Activated CD8-positive, alpha-beta memory T cell treated with anti-CD3 and anti-CD28 coated beads, Interleukin-2, amount 50 U/mL, for 4 hours (primary cell): ENCODE measurements around the gene CAVIN2.

ENCODE experiments used
- DNase-seq: peaks from one replicate; pipeline ENCODE4 v3.0.0-alpha.2; 2020

The CAVIN2 gene

GRCh38 chr2:191836853-191837769, 9.8 kb downstream of the CAVIN2 start:
- DNase-seq = no peak

DNA sequence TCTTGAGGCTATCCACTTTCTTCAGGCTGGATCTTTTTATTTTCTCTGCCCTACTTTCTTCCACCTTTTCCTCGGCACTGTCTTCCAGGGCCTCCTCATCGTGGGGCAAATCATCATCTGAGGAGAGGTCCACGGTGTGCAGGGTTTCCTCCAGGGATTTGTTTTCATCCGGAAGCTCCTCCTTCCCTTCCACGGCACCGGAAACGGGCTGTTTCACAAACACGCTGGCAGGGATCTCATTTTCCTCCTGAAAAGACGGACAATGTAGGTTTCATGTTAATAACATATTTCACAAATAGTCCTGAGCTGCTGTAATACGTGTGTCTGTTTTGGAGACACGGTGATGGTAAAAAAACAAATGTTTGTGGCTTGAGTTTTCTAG, 10.4 kb downstream of the CAVIN2 start:
- no peak for DNase-seq

DNA sequence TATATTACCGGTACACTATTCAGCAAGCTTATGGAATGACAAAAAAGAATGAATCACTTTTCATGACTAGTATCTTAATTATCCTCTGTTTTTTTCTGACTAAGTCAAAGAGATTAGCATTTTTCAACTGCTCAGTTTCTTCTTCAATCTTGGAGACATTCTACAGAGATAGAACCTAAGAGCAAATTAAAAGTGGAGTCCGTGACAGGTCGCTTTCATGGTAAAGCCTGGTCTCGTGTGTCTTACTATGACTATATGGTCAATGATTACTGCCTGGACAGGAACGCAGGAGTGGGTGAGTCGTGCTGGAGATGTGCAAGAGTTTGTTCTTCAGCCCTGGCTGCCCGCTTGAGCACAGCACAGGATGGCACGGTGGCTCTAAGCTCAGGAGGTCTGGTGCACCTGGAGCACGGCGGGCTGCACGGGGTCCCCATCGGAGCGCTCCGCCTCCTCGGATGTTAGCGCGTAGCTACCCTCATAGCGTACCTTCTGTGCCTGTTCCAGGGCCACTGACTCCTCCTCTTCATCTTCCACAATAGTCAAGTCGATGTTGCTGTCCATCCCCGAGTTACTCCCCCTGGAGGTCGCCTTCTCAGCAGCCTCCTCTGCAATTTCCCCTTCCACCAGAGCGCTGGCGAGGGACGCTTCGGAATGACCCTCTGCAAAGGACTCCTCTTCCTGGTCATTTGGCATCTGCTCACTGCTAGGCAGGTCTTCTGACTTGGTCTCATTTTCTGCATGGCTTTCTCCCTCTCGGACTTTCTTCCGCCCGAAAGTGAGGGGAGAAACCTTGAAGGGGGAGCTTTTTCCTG, 11.1 kb downstream of the CAVIN2 start:
- DNase-seq = no peak

DNA sequence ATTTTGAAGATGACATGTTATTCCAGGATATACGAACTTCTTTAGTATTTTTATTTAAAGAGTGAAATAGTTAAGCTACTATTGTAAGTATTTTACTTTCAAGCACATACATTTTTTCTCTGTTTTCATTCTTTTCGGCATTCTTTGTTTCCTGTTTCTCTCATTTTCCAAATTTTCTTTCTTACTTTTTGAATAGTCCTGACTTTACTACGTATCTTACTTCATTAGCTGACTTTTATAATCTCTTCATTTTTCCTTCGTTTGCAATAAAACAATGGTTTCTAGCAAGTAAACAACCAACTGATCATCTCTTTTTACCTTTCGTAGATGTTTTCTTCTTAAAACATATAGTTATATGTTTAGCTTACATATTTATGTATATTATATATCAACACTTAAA, 11.8 kb downstream of the CAVIN2 start:
- no peak for DNase-seq

- no peak for DNase-seq
Observed at GRCh38 chr2:191833356-191833755, 13.5 kb downstream of the CAVIN2 start.

DNA sequence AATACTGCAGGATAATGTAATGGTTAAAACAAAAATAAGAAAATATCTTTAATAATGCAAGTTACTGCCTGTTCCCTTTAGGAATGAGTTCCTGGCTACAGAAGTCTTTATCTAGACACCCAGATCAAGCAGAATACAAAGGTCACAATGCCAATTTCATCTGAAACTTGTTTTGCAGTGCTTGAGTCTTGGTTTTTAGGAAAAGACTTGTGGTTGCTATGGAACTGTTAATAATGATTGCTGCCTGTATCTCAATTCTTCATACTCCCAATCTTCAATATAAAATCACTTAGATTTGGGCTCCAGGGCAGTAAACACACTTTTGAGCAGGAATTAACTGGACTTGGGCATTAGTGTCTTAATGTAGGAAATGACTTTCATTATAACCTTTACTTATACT, 14.2 kb downstream of the CAVIN2 start:
- DNase-seq = no peak

DNA sequence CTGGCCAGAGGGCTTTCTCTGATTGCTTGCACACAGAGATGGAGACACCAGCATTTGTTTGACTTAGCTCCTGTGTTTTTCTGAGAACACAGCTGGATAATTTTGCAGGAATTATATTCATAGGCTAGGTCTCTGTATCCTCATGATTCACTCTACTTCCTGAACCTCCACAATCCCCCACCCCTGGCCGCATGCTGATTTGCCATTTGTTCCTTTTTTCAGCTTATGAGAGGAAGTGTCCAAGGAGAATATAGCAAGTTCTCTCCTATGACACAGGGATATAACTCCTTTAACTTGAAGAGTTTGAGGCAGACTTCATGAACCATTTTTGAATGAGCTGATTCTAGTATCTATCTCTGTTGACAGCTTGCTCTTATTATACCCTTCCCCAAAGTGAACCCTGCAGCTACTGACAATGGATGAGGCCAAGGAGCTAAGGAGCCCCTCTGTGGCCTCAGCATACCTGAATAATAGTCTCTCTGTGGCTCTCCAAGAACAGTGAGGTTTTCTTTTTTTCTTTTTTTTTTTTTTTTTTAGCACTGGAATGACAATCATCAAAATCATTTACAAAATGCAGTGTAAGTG, 15.4 kb downstream of the CAVIN2 start:
- DNase-seq = no peak

GRCh38 chr2:191824398-191824797, 22.5 kb downstream of the CAVIN2 start:
- no peak for DNase-seq

GRCh38 chr2:191821078-191821477, 25.8 kb downstream of the CAVIN2 start:
- no peak for DNase-seq

- no peak for DNase-seq
Observed at GRCh38 chr2:191818725-191819350, 28.1 kb downstream of the CAVIN2 start.

DNA sequence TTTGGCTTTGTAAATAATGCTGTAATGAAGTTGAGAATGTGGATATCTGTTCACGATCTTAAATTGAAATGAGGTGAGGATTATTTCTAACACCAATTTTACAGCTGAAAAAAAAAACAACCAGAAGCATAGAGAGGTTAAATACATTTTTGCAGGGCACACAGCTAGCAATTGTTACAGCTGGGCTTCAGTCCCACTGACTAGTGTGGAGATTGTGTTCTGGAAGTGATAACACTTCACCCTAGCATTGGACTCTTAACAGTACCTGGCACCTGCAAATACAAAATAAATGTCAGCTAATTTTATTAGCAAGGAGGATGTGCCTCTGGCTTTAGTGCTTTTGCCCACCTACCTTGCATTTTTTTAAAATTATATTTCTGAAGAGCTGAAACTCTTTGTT, 28.8 kb downstream of the CAVIN2 start:
- no peak for DNase-seq

DNA sequence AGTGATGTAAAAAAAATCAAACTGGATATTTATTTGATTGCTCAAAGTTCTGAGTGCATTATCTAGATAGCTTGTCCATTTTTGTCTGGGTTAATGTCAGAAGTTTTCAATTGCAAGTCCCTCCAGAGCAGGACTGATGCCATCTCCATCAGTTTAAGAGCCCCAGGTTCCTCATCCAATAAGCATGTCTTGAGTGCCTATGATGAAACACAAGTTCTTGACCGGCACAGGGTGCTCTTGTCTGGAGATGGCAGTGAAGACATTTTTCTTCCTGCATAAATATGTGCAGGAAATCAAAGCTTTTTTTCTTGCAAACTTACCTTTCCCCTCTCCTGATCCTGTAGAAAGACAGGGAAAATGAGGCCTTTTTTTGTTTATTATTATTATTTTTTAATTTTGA, 31.9 kb downstream of the CAVIN2 start:
- no peak for DNase-seq

DNA sequence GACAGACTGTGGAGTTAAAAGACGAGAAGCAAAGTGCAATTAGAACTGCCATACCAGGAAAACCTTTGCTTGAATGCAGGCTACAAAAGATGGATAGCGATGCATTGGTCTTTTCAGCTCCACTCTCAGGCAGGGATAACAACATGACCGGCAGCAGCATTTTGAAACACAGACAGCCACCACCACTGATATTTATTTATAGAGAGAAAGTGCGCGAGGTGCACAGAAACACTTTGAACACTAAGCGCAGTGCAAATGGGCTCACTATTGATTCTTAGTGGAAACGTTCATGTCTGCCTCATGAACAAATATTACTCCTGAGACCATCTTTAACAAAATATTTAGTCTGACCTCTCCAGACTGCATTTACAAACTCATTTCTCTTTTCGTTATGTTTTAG, 32.9 kb downstream of the CAVIN2 start:
- DNase-seq = no peak

GRCh38 chr2:191811807-191812602, 34.9 kb downstream of the CAVIN2 start:
- peak; percentile 18 for DNase-seq

- no peak for DNase-seq
Observed at GRCh38 chr2:191806396-191806795, 40.5 kb downstream of the CAVIN2 start.

DNA sequence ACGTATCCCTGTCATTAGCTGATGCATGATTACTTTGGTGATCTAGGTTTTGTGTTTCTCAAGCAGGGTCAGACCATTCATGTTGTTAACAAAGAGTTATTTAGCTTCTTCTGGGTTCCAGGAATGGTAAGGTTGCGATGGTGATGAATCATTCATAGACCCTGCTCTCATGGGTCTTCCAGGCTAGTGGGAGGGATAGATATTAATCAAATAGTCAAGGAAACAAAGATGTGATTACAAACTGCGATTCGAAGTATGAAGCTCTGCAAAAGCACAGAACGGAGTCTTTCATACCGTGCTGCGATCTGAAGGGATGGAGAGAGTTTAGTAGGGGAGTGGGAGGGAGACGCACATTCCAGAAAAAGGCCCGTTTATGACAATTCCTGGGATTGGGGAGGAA, 42.1 kb downstream of the CAVIN2 start:
- no peak for DNase-seq

- no peak for DNase-seq
Observed at GRCh38 chr2:191803007-191803406, 43.9 kb downstream of the CAVIN2 start.

GRCh38 chr2:191802180-191802579, 44.7 kb downstream of the CAVIN2 start:
- no peak for DNase-seq

DNA sequence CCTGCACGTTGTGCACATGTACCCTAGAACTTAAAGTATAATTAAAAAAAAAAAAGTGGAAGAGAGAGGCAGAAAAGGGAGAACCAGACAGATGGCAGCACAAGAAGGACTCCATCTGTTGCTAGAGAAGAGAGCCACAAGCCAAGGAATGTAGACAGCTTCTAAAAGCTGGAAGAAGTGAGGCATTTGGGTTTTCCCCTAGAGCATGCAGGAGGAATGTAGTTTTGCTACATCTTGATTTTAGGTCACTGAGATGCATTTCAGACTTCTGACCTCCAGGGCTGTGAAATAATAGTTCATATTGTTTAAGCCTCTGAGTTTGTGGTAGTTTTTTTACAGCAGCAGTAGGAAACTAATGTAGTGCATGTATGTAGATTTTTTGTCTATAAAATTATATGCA, 46.0 kb downstream of the CAVIN2 start:
- no peak for DNase-seq

DNA sequence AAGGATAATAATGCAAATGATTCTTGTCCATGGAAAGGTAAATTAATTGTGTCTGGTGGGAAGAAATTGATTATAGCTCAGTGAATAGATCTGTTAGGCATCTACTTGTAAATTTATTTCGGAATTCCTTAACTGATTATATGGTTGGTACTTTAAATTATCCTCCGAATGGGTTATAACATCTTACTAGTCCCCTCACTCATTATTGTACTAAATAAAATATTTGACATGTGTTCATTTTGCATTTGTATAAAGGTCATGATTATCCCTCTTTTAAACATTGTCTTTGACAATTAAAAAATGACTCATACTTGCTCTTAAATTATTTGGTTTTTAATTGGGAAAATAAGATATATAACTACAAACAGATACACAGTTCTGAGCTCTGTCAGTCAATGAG, 47.4 kb downstream of the CAVIN2 start:
- no peak for DNase-seq

- DNase-seq = no peak
Observed at GRCh38 chr2:191797942-191798876, 48.7 kb downstream of the CAVIN2 start.
